HEK293T (cell line): Measurements from ENCODE around the gene MPZL3.

Experiments used
- FOXK2 ChIP-seq: fragments of 450-650 bp; IDR thresholded peaks from 2 replicates; pipeline ENCODE4 v1.6.1; 2016; ENCODE audit warnings: mild to moderate bottlenecking
- FOXM1 ChIP-seq: fragments of 450-650 bp; IDR thresholded peaks from 2 replicates; pipeline ENCODE4 v1.6.1; 2017; ENCODE audit warnings: mild to moderate bottlenecking, borderline replicate concordance
- L3MBTL2 ChIP-seq: fragments of 450-650 bp; conservative IDR thresholded peaks from 2 replicates; pipeline ENCODE4 v1.6.1; 2016; ENCODE audit warnings: mild to moderate bottlenecking
- LEF1 ChIP-seq: fragments of 450-650 bp; IDR thresholded peaks from 2 replicates; pipeline ENCODE4 v1.6.1; 2017; ENCODE audit warnings: mild to moderate bottlenecking, borderline replicate concordance

- TF ChIP-seq L3MBTL2 = no peak
- no peak for TF ChIP-seq FOXK2
- no peak for TF ChIP-seq LEF1
- no peak for TF ChIP-seq FOXM1
These were observed 22.0 kb upstream of the MPZL3 start for GRCh38 chr11:118274186-118274585.
